Measurements from ENCODE around the gene PPAT.

PPAT gene

GRCh38 chr4:56424176-56424575 is 11.2 kb downstream of the PPAT start:
- H3K4me1 Mint-ChIP-seq = peaks cover 8% of the 10 kb centered on the region
- DNase-seq (ENCODE audit: low spot score in 2 of 2) (no peak), ATAC-seq (ENCODE audit: low read depth) (no peak)
- no peaks in the 10 kb centered on the region for H3K27me3 Mint-ChIP-seq
- no peak overlapping the region for H3K27ac Mint-ChIP-seq
- peaks cover 3% of the 10 kb centered on the region for H3K36me3 Mint-ChIP-seq
- H3K9me3 Mint-ChIP-seq = peaks cover 2% of the 10 kb centered on the region
- H3K4me3 Mint-ChIP-seq = no peak overlapping the region

- Mint-ChIP-seq H3K9me3 (no peaks in the 10 kb centered on the region), H3K4me3 (no peak overlapping the region), H3K36me3 (no peaks in the 10 kb centered on the region), H3K27me3 (no peaks in the 10 kb centered on the region), H3K27ac (no peak overlapping the region), H3K4me1 (peaks cover 4% of the 10 kb centered on the region)
- no peak for DNase-seq (ENCODE audit: low spot score in 2 of 2)
- no peak for ATAC-seq (ENCODE audit: low read depth)
Measured at GRCh38 chr4:56417396-56417795, 18.0 kb downstream of the PPAT start.

- ATAC-seq (ENCODE audit: low read depth) (no peak), DNase-seq (ENCODE audit: low spot score in 2 of 2) (no peak)
- Mint-ChIP-seq H3K4me1 (peaks cover 8% of the 10 kb centered on the region), H3K27me3 (no peaks in the 10 kb centered on the region), H3K36me3 (no peaks in the 10 kb centered on the region), H3K4me3 (no peak overlapping the region), H3K9me3 (no peaks in the 10 kb centered on the region), H3K27ac (no peak overlapping the region)
Measured at GRCh38 chr4:56416349-56416748, 19.1 kb downstream of the PPAT start.

GRCh38 chr4:56414135-56414670 is 21.2 kb downstream of the PPAT start:
- no peak overlapping the region for H3K27ac Mint-ChIP-seq
- no peak for ATAC-seq (ENCODE audit: low read depth)
- no peak for DNase-seq (ENCODE audit: low spot score in 2 of 2)

GRCh38 chr4:56410247-56411062 is 25.0 kb downstream of the PPAT start:
- no peak overlapping the region for H3K27ac Mint-ChIP-seq
- no peak overlapping the region for H3K4me3 Mint-ChIP-seq

More at GRCh38 chr4:56414135-56414670, 21.2 kb downstream of the PPAT start:
- Mint-ChIP-seq H3K36me3 (no peaks in the 10 kb centered on the region), H3K4me1 (peaks cover 6% of the 10 kb centered on the region), H3K4me3 (no peak overlapping the region), H3K9me3 (no peaks in the 10 kb centered on the region), H3K27me3 (no peaks in the 10 kb centered on the region)

GRCh38 chr4:56409511-56410090 is 25.8 kb downstream of the PPAT start:
- Mint-ChIP-seq H3K27me3 (no peaks in the 10 kb centered on the region), H3K36me3 (peaks cover 8% of the 10 kb centered on the region), H3K4me3 (no peak overlapping the region), H3K4me1 (peaks cover 6% of the 10 kb centered on the region), H3K9me3 (no peaks in the 10 kb centered on the region), H3K27ac (no peak overlapping the region)
- no peak for DNase-seq (ENCODE audit: low spot score in 2 of 2)
- ATAC-seq (ENCODE audit: low read depth) = no peak

More at GRCh38 chr4:56410247-56411062, 25.0 kb downstream of the PPAT start:
- no peak for ATAC-seq (ENCODE audit: low read depth)
- no peak for DNase-seq (ENCODE audit: low spot score in 2 of 2)
- peaks cover 6% of the 10 kb centered on the region for H3K4me1 Mint-ChIP-seq
- no peaks in the 10 kb centered on the region for H3K9me3 Mint-ChIP-seq
- no peaks in the 10 kb centered on the region for H3K27me3 Mint-ChIP-seq
- peaks cover 6% of the 10 kb centered on the region for H3K36me3 Mint-ChIP-seq

- DNase-seq (ENCODE audit: low spot score in 2 of 2) (no peak), ATAC-seq (ENCODE audit: low read depth) (no peak)
- Mint-ChIP-seq H3K4me3 (no peak overlapping the region), H3K9me3 (no peaks in the 10 kb centered on the region), H3K36me3 (peaks cover 8% of the 10 kb centered on the region), H3K27me3 (no peaks in the 10 kb centered on the region), H3K4me1 (peaks cover 6% of the 10 kb centered on the region), H3K27ac (no peak overlapping the region)
Measured at GRCh38 chr4:56408978-56409377, 26.4 kb downstream of the PPAT start.

- ATAC-seq (ENCODE audit: low read depth) (no peak), DNase-seq (ENCODE audit: low spot score in 2 of 2) (no peak)
- Mint-ChIP-seq H3K4me3 (no peak overlapping the region), H3K9me3 (no peaks in the 10 kb centered on the region), H3K27me3 (no peaks in the 10 kb centered on the region), H3K36me3 (peaks cover 11% of the 10 kb centered on the region), H3K27ac (no peak overlapping the region), H3K4me1 (no peaks in the 10 kb centered on the region)
Measured at GRCh38 chr4:56406151-56406550, 29.3 kb downstream of the PPAT start.

- Mint-ChIP-seq H3K27me3 (no peaks in the 10 kb centered on the region), H3K4me3 (no peak overlapping the region), H3K4me1 (no peaks in the 10 kb centered on the region), H3K9me3 (no peaks in the 10 kb centered on the region), H3K36me3 (peaks cover 14% of the 10 kb centered on the region), H3K27ac (no peak overlapping the region)
- DNase-seq (ENCODE audit: low spot score in 2 of 2) = no peak
- no peak for ATAC-seq (ENCODE audit: low read depth)
Measured at GRCh38 chr4:56405016-56405415, 30.4 kb downstream of the PPAT start.

- no peaks in the 10 kb centered on the region for H3K9me3 Mint-ChIP-seq
- no peak for ATAC-seq (ENCODE audit: low read depth)
- no peaks in the 10 kb centered on the region for H3K4me1 Mint-ChIP-seq
- no peak overlapping the region for H3K4me3 Mint-ChIP-seq
- H3K27ac Mint-ChIP-seq = no peak overlapping the region
- no peak for DNase-seq (ENCODE audit: low spot score in 2 of 2)
- peaks cover 8% of the 10 kb centered on the region for H3K36me3 Mint-ChIP-seq
- H3K27me3 Mint-ChIP-seq = no peaks in the 10 kb centered on the region
Measured at GRCh38 chr4:56400560-56400959, 34.9 kb downstream of the PPAT start.

GRCh38 chr4:56391270-56391669 is 44.1 kb downstream of the PPAT start:
- Mint-ChIP-seq H3K27me3 (no peaks in the 10 kb centered on the region), H3K4me1 (peaks cover 19% of the 10 kb centered on the region), H3K27ac (no peak overlapping the region), H3K4me3 (no peak overlapping the region), H3K9me3 (no peaks in the 10 kb centered on the region), H3K36me3 (peaks cover 3% of the 10 kb centered on the region)
- no peak for DNase-seq (ENCODE audit: low spot score in 2 of 2)
- ATAC-seq (ENCODE audit: low read depth) = no peak

- Mint-ChIP-seq H3K4me3 (no peak overlapping the region), H3K36me3 (peaks cover 3% of the 10 kb centered on the region), H3K4me1 (peaks cover 19% of the 10 kb centered on the region), H3K27ac (peak overlapping the region; percentile 98), H3K27me3 (no peaks in the 10 kb centered on the region), H3K9me3 (no peaks in the 10 kb centered on the region)
- DNase-seq (ENCODE audit: low spot score in 2 of 2) = no peak
- ATAC-seq (ENCODE audit: low read depth) = no peak
Measured at GRCh38 chr4:56389558-56389957, 45.9 kb downstream of the PPAT start.

GRCh38 chr4:56388306-56388705 is 47.1 kb downstream of the PPAT start:
- DNase-seq (ENCODE audit: low spot score in 2 of 2) (no peak), ATAC-seq (ENCODE audit: low read depth) (no peak)
- peak overlapping the region; percentile 98 for H3K27ac Mint-ChIP-seq
- H3K36me3 Mint-ChIP-seq = peaks cover 3% of the 10 kb centered on the region
- H3K4me3 Mint-ChIP-seq = peak overlapping the region; percentile 96
- H3K4me1 Mint-ChIP-seq = peaks cover 24% of the 10 kb centered on the region
- no peaks in the 10 kb centered on the region for H3K27me3 Mint-ChIP-seq
- H3K9me3 Mint-ChIP-seq = no peaks in the 10 kb centered on the region

Measured in memory B cell (primary cell).